Measurements from ENCODE around the gene CYP17A1. TPM values are rescaled to one million over a fixed set of nuclear protein-coding genes. Genes with fewer than 3 reads are reported as not detected.

Gene CYP17A1
- polyA plus RNA-seq, 1 of the 3 experiments (the other 2 are of a cell fraction), result not detected

DNA sequence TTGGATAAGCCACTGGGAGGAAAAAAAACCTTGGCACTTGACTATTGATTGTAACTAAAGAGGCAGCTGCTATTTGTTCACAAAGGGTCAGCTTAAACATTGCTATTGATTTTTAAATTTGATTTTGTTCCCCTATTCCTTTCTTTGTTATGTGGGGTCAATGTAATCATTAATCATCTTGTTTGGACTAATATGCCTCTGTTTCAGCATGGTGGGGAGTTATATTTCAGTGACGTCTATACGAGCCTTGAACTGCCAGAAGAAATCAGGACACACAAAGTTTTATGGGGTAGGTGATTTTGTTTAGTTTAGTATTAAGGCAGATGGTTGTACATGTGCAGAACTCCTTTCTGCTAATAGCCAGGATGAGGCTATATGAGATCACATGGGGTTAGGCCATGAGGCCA lies 39.5 kb upstream of the CYP17A1 start:
- H3K9me2 ChIP-seq, result no peaks in the 10 kb centered on the region
- no peak for DNase-seq
- no peaks in the 10 kb centered on the region for H3K79me2 ChIP-seq (ENCODE audit: insufficient read depth)
- H3K27me3 ChIP-seq (ENCODE audit: insufficient read depth), result no peaks in the 10 kb centered on the region
- H3K4me2 ChIP-seq, result no peak overlapping the region
- ChIA-PET CTCF (interaction anchor here (1.2 kb wide), 1 partner anchor 41 kb away, joined by 3 read pairs; the partner anchor contains the start of gene CNNM2), POLR2A (no interaction called here)
- 95% methylated on average over 2 of the region's 2 CpGs for WGBS (ENCODE audit: low lambda C conversion rate)
- H3K4me3 ChIP-seq (ENCODE audit: low read depth in 2 of 2, low read length in 1 of 2), result no peak overlapping the region
- H3F3A ChIP-seq (replicated peaks; ENCODE audit: insufficient read depth), result no peaks in the 10 kb centered on the region
- no peak overlapping the region for H3K27ac ChIP-seq (ENCODE audit: low read depth in 2 of 2, low read length in 1 of 2)
- no peaks in the 10 kb centered on the region for H3K4me1 ChIP-seq (ENCODE audit: control insufficient read depth in 1 of 2, insufficient read depth in 2 of 2, low read depth in 1 of 2, low read length in 1 of 2)
- no peaks in the 10 kb centered on the region for H3K9me3 ChIP-seq
- H2AFZ ChIP-seq (ENCODE audit: low read depth), result no peak overlapping the region
- no peak overlapping the region for H3K9ac ChIP-seq
- H3K36me3 ChIP-seq (replicated peaks in 1 of 2; ENCODE audit: control insufficient read depth in 1 of 2, insufficient read depth in 2 of 2, low read length in 1 of 2), result peaks cover 10 to 14% of the 10 kb centered on the region in 2 experiments
- TF ChIP-seq FOXM1 (IDR thresholded peaks at IDR 0.05; ENCODE audit: low read depth), result no peak
- TF ChIP-seq, protein P1, sequence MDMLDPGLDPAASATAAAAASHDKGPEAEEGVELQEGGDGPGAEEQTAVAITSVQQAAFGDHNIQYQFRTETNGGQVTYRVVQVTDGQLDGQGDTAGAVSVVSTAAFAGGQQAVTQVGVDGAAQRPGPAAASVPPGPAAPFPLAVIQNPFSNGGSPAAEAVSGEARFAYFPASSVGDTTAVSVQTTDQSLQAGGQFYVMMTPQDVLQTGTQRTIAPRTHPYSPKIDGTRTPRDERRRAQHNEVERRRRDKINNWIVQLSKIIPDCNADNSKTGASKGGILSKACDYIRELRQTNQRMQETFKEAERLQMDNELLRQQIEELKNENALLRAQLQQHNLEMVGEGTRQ (IDR thresholded peaks at IDR 0.05; ENCODE audit: borderline replicate concordance, low read depth, low read length), result no peak
- TF ChIP-seq MEF2A (IDR thresholded peaks at IDR 0.05; ENCODE audit: borderline replicate concordance, low read depth), result no peak
- no peak for TF ChIP-seq TAF1 (IDR thresholded peaks at IDR 0.05; ENCODE audit: borderline replicate concordance, low read depth, low read length)
- TF ChIP-seq NRF1 (IDR thresholded peaks at IDR 0.05; ENCODE audit: low read depth, low read length), result no peak
- TF ChIP-seq, protein P2, sequence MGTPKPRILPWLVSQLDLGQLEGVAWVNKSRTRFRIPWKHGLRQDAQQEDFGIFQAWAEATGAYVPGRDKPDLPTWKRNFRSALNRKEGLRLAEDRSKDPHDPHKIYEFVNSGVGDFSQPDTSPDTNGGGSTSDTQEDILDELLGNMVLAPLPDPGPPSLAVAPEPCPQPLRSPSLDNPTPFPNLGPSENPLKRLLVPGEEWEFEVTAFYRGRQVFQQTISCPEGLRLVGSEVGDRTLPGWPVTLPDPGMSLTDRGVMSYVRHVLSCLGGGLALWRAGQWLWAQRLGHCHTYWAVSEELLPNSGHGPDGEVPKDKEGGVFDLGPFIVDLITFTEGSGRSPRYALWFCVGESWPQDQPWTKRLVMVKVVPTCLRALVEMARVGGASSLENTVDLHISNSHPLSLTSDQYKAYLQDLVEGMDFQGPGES (IDR thresholded peaks at IDR 0.05; ENCODE audit: low read depth, low read length), result no peak
- TF ChIP-seq CHD2 (IDR thresholded peaks at IDR 0.05; ENCODE audit: low read length, partially characterized antibody), result no peak
- TF ChIP-seq, protein P3, sequence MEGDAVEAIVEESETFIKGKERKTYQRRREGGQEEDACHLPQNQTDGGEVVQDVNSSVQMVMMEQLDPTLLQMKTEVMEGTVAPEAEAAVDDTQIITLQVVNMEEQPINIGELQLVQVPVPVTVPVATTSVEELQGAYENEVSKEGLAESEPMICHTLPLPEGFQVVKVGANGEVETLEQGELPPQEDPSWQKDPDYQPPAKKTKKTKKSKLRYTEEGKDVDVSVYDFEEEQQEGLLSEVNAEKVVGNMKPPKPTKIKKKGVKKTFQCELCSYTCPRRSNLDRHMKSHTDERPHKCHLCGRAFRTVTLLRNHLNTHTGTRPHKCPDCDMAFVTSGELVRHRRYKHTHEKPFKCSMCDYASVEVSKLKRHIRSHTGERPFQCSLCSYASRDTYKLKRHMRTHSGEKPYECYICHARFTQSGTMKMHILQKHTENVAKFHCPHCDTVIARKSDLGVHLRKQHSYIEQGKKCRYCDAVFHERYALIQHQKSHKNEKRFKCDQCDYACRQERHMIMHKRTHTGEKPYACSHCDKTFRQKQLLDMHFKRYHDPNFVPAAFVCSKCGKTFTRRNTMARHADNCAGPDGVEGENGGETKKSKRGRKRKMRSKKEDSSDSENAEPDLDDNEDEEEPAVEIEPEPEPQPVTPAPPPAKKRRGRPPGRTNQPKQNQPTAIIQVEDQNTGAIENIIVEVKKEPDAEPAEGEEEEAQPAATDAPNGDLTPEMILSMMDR (IDR thresholded peaks at IDR 0.05), result no peak
- no peak for TF ChIP-seq SIN3A (IDR thresholded peaks at IDR 0.05; ENCODE audit: borderline replicate concordance, low read depth, low read length)
- TF ChIP-seq EP300 (IDR thresholded peaks at IDR 0.05; ENCODE audit: borderline replicate concordance in 1 of 2, low read depth in 1 of 2, low read length in 1 of 2), result no peak
- no peak for TF ChIP-seq RFX5 (IDR thresholded peaks at IDR 0.05; ENCODE audit: low read length)
- TF ChIP-seq, protein P4, sequence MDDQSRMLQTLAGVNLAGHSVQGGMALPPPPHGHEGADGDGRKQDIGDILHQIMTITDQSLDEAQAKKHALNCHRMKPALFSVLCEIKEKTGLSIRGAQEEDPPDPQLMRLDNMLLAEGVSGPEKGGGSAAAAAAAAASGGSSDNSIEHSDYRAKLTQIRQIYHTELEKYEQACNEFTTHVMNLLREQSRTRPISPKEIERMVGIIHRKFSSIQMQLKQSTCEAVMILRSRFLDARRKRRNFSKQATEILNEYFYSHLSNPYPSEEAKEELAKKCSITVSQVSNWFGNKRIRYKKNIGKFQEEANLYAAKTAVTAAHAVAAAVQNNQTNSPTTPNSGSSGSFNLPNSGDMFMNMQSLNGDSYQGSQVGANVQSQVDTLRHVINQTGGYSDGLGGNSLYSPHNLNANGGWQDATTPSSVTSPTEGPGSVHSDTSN (IDR thresholded peaks at IDR 0.05), result no peak
- TF ChIP-seq FOXJ3 (CRISPR knock-in tag; IDR thresholded peaks at IDR 0.05), result no peak
- TF ChIP-seq GATA2 (CRISPR knock-in tag; IDR thresholded peaks at IDR 0.05), result no peak
- TF ChIP-seq RXRA (IDR thresholded peaks at IDR 0.05; ENCODE audit: borderline replicate concordance, low read depth), result no peak
- TF ChIP-seq, protein P5, sequence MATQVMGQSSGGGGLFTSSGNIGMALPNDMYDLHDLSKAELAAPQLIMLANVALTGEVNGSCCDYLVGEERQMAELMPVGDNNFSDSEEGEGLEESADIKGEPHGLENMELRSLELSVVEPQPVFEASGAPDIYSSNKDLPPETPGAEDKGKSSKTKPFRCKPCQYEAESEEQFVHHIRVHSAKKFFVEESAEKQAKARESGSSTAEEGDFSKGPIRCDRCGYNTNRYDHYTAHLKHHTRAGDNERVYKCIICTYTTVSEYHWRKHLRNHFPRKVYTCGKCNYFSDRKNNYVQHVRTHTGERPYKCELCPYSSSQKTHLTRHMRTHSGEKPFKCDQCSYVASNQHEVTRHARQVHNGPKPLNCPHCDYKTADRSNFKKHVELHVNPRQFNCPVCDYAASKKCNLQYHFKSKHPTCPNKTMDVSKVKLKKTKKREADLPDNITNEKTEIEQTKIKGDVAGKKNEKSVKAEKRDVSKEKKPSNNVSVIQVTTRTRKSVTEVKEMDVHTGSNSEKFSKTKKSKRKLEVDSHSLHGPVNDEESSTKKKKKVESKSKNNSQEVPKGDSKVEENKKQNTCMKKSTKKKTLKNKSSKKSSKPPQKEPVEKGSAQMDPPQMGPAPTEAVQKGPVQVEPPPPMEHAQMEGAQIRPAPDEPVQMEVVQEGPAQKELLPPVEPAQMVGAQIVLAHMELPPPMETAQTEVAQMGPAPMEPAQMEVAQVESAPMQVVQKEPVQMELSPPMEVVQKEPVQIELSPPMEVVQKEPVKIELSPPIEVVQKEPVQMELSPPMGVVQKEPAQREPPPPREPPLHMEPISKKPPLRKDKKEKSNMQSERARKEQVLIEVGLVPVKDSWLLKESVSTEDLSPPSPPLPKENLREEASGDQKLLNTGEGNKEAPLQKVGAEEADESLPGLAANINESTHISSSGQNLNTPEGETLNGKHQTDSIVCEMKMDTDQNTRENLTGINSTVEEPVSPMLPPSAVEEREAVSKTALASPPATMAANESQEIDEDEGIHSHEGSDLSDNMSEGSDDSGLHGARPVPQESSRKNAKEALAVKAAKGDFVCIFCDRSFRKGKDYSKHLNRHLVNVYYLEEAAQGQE (IDR thresholded peaks at IDR 0.05; ENCODE audit: low read depth, low read length), result no peak
- TF ChIP-seq GABPA (IDR thresholded peaks at IDR 0.05; ENCODE audit: low read depth), result no peak
- no peak for TF ChIP-seq FOSL2 (IDR thresholded peaks at IDR 0.05; ENCODE audit: borderline replicate concordance, low read depth)
- no peak for TF ChIP-seq RAD21 (IDR thresholded peaks at IDR 0.05; ENCODE audit: low read length)
- no peaks in the 10 kb centered on the region for H4K20me1 ChIP-seq (ENCODE audit: insufficient read depth)

Measured in SK-N-SH (cell line).